GM19238 (cell line): ENCODE measurements around the gene CRY2.
"Not testable (repeated sequence)": the region's sequence is repeated elsewhere in the genome, so short reads cannot be mapped to it uniquely, and the experiment has no call there.

Source experiments
- DNase-seq: peaks from one replicate; pipeline ENCODE4 v3.0.0; 2011; ENCODE audit warnings: low spot score; ENCODE audit not compliant: insufficient read length

The CRY2 gene

DNA sequence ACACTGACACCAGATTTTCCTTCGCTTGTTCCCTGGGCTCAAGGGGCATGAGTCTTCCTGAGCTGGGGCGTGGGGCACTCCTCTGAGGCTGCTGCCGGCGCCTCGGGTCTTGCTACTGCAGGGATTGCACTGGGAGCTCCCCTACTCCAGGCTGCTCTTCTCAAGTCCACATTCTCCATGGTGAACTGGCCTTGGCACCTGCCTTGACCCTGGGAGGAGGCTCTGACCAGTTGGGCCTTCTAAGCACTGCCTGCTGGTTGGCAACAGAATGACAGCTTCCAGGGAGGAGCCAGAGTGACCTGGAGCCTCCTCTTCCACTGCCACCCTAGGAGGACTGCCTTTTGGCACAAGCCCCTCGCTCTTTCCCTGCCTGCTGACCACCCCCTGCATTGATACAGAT is 50.3 kb downstream of the CRY2 start:
- DNase-seq, result no peak

DNA sequence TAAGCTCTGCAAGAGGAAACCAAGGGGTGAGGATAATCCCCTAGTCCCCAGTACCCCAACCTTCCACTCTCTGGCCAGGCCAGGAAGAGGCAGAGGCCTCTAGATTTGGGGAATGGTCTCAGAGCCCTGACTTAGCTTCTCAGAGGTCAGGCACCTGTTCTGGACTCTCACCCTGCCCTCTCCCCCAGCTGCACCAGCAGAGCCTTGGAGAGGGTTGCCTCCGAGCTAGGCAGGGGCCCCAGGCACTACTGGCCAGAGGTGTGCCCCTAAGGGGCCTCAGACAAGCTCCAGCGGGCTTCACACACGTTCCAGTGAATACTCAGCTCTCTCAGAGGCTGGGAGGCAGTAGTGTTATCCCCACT is 51.8 kb downstream of the CRY2 start:
- no peak for DNase-seq

DNA sequence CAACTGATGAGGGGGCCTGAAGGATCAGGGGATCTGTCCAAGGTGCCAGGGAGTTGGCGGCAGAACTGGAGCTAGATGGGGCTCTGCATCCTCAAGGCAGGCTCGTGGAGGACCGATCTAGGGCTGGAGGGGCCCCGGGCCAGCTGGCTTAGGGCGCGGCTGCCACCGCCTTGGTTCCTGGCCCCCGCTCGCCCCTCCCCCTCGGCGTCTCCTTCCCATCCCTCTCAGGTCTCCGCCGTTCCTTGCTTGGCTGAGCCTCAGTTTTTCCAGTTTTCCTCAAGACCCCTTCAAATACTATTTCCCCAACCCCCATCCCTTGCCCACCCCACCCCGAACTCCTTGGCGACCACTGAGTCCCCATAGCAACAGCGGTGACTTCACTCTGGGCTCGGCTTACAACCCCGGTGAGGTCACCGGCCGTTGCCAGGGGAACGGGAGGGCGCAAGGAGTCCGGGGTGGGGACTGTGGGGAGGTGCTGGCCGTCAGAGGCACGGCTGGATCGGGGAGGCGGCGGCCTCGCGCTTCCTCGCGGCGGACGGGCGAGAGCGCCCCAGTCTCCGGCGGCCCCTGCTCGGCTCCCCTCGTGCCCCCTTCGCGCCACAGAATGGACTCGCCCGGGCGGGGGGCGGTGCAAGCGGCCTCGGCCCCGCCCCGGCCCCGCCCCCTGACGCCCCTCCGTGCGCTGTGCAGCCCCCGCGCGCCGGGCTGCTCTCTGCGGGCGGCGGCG is 52.3 kb downstream of the CRY2 start:
- peak; percentile 74 for DNase-seq

DNA sequence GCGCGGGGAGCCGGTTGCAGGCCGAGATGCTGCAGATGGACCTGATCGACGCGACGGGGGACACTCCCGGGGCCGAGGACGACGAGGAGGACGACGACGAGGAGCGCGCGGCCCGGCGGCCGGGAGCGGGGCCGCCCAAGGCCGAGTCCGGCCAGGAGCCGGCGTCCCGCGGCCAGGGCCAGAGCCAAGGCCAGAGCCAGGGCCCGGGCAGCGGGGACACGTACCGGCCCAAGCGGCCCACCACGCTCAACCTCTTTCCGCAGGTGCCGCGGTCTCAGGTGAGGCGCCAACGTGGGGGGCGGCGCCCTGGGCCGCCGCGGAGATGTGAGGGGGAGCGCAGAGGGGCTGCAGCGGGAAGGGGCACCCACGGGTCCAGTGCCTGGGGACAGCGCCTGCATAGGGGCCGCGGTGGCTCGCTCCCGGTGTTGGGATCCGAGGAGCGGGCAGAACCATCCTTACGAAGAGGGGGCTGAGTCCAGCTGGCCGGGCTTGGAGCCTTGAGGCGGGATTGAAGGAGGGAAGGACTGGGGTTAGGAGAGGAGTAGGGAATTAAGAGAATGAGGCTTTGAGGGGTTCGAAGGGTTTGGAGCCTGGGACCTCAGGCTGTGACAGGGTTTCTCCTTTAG is 53.0 kb downstream of the CRY2 start:
- not testable (repeated sequence) for DNase-seq

DNA sequence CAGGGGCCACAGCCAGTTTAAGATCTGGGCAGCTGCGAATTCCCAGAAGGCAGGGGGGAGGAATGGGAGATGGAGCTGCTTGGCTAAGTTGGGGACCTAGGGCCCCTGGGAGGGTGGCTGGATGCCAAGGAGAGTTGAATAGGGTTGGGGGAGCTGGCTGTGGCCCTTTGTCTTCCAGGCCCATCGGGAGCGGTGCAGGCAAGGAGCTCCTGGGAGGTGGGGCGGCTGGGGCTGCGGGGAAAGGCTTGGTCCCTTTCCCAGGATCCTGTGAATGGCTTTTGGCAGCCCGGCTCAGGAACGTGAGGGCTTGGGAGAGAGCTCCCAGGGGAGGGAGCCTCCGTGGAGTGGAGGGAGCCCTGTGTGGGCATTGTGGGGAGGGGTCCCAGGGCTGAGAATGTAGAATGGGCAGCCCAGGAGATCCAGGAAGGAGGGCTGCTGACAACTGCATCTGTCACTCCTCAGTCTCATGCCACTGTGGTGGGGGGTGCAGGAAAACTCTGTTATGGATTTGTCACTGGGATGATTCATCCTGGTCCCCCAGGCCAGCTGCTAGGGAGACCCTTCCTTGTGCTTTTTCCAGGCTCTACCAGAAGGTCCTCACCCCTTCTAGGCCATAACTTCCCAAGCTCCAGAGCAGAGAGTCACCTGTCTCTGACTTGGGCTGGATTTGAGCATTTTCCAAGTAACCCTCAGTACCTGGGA is 53.8 kb downstream of the CRY2 start:
- DNase-seq, result no peak

DNA sequence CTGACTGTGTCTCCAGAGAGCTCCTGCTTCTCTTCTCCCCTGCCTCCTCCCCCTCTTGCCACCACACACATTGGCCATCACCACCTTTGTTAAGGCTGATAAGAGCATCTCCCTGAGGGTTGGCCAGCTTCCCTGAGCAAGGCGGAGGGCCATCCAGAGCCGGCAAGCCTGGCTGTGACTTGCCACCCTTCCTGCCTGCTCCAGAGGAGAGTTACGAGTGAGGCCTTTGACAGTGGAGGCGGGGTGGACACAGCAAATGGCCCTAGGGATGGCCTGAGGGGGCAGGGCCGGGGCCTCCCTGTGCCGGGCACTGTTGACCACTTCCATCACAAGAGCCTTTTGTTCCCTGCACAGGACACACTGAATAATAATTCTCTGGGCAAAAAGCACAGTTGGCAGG is 54.4 kb downstream of the CRY2 start:
- no peak for DNase-seq

DNA sequence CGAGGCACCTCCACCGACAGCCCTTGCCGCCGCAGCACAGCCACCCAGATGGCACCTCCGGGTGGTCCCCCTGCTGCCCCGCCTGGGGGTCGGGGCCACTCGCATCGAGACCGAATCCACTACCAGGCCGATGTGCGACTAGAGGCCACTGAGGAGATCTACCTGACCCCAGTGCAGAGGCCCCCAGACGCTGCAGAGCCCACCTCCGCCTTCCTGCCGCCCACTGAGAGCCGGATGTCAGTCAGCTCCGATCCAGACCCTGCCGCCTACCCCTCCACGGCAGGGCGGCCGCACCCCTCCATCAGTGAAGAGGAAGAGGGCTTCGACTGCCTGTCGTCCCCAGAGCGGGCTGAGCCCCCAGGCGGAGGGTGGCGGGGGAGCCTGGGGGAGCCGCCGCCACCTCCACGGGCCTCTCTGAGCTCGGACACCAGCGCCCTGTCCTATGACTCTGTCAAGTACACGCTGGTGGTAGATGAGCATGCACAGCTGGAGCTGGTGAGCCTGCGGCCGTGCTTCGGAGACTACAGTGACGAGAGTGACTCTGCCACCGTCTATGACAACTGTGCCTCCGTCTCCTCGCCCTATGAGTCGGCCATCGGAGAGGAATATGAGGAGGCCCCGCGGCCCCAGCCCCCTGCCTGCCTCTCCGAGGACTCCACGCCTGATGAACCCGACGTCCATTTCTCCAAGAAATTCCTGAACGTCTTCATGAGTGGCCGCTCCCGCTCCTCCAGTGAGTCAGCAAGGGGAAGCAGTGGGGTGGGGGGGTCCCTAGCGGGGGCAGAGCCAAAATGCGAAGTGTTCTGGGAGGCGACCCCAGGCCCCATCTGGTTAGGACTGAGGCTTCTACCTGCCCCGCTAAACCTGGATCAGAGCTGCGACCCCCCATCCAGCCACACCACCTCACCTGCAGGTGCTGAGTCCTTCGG is 55.4 kb downstream of the CRY2 start:
- DNase-seq, result no peak

DNA sequence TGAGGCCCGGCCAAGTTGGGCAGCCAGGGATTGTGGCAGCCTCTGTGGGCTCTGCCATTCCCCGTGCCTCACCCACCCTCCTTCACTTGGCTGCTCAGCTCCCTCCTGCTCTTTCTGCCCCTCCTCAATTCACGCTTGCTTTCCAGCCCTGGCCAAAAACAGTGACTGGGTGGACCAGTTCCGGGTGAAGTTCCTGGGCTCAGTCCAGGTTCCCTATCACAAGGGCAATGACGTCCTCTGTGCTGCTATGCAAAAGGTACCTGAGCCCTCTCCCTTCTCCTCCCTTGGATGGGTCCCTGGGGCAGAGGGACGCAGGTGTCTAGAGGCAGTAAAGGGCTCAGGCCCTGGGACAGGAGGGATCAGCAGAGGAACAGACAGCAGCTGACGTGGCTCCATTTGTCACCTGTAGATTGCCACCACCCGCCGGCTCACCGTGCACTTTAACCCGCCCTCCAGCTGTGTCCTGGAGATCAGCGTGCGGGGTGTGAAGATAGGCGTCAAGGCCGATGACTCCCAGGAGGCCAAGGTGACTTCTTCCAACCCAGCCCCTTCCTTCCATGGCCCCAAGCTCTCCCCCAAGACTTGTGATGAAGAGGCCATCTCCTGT is 57.1 kb downstream of the CRY2 start:
- DNase-seq, result no peak

DNA sequence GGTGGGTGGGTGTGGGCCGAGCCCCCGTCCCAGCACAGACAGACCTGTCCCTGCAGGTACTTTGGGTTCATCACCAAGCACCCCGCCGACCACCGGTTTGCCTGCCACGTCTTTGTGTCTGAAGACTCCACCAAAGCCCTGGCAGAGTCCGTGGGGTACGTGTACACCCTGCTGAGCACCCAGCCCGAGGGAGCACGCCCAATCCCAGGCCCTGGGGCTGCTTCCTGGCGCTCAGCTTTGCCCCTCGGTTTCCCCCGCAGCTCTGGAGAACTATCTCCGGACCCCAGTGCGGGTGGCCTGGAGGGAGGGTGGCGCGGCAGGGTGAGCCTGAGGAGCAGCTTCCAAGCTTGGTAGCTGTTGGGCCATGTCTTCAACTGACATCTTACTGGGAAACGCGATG is 57.8 kb downstream of the CRY2 start:
- no peak for DNase-seq

DNA sequence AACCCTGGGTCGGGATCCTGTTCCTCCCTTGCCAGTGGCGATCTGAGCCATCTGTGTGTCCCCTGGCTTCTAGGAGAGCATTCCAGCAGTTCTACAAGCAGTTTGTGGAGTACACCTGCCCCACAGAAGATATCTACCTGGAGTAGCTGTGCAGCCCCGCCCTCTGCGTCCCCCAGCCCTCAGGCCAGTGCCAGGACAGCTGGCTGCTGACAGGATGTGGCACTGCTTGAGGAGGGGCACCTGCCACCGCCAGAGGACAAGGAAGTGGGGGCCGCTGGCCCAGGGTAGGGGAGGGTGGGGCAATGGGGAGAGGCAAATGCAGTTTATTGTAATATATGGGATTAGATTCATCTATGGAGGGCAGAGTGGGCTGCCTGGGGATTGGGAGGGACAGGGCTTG is 58.3 kb downstream of the CRY2 start:
- not testable (repeated sequence) for DNase-seq

DNA sequence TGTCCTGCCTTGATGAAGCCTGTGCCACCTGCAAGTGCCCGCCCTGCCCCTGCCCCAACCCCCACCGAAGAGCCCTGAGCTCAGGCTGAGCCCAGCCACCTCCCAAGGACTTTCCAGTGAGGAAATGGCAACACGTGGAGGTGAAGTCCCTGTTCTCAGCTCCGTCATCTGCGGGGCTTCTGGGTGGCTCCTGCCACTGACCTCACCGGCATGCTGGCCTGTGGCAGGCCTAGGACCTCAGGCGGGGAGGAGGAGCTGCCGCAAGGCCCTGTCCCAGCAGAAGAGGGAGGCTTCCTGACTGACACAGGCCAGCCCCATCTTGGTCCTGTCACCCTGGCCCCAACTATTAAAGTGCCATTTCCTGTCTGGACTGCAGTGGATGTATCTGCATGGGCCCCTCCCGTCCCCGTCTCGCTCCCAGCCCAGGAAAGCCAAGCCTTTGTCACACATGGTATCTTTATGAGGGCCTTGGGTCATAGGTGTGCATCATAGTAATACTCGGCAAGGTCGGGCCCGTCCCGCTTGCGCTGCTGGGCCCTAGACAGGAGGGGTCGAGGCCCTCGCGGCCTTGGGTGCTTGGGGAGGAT is 58.9 kb downstream of the CRY2 start:
- no peak for DNase-seq

DNA sequence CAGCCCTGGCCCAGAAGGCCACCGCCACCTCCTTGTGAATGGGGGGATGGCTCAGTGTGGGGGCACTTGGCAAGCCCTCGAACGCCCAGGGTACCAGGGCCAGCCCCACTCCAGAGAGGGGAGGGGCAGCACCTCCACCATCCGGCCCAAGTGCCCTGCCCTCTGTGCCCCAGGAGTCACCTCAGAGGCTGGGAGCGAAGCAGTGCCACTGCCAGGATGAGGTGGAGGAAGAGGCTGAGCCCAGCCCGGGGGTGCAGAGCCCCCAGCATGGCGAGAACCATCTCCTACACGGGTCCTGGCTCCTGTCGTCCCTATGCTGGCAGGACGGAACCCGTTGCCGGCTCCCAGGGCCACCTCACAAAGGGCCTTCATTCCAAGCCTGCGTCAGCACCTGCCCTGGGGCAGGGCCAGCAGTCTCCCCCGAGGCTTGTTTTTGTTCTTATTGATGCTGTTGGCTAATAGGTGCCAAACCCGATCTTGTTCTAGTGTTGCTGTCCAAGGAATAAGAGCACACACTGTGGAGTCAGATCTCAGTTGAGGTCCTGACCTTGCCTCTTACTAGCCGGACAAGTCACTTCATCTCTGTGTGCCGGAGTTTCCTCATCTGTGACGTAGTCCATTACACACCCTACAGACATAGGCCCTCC is 59.8 kb downstream of the CRY2 start, which contains the start of gene FREY1:
FREY1 (minus strand) TSS at position 307 of the 647 bp plus-strand sequence; CDS start at position 281, 26 bp downstream.
- DNase-seq, result no peak

DNA sequence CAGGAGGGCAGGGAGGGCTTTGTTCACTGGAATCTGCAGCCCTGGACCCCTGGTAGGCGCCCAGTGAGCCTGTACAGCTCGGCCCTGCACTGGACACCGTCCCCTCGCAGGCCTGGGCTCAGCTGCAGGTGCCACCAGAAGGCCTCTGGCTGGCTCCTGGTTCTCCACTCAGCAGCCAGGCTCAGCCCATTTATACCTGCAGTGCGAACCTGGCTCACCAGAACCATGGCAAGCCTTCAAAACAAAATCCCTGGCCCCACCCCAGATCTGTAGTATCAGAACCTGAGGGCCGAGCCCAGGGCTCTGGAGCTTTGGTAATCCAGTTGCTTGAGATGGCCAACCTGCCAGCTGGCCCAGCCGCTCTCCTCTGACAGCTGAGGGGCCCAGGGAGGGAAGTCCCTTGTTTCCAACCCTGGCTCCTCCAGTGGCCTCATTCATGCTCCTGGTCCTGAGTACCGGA is 60.7 kb downstream of the CRY2 start:
- DNase-seq, result no peak

DNA sequence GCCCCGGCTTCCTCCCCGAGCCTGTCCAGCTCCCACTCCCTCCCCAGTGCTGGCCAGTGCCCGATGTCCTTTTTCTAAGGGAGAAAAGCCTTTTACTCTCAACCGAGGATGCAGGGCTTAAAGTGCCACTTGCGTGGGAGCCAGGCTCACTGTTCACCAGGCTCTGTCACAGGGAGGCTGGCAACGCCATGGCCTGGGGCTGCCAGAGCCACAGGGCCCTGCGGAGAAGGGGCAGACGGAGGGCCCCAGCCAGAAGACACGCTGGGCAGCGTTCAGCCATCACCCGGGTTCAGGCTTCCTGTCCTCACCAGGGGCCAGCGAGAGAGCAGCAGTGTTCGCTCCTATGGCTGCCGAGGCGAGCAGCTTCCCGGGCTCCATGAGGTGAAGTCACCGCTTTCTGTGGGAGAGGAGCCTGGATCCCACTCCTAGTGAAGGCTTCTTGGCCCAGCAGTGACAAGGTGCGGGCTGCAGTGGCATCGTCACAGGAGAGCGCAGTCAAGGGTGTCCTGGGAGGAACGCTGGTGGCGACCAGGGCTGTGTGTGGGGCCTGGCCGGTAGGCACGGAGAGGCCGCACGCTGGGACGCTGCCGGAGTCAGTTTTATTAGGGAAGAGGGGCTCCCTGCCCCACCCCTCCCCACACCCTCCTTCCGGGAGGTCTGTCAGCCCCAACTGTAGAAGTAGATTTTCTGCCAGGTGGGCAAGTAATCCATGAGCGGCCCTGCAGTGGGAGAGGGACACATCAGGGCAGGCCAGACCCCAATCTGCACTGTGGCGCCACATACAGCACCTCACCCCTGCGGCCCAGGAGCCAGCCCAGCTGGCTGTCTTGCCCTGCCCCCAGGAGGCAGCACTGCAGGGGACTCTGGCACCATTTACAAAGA is 62.6 kb downstream of the CRY2 start:
- no peak for DNase-seq

DNA sequence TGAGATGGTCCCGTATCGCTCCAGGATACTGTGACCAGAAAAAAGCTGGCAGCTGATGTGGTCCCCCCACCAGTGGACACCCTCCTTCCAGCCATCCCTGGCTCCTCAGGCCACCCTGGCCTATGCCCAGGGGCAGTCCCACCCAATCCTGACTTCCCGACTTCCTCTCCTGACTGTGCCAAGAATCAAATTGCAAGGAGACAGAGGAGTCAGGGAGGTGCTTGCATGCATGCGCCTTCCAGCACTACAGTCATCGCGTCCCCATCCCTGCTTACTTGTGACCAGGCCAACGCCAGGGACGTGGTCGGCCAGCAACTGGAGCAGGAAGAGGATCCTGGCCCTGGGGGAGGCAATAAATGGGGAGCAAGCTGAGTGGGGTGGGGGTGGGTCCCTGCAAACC is 63.3 kb downstream of the CRY2 start:
- DNase-seq, result no peak

DNA sequence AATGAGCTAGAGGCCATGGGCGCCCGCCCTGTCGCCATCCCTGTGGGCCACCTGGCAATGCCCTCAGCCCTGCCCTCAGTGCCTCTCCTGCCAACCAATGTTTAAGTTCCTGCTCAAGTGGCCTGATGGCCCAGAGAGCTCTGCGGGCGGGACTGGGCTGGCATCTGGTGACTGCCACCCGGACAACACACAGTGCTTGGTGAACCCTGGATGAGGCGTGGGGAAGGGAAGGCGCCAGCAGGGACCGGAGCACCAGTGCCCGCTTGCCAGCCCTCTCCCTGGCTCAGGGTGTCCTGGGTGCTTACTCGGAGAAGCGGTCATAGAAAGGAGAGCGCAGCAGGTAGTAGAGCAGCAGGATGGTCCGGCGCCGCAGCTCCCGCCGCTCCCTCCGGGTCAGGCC is 66.2 kb downstream of the CRY2 start:
- DNase-seq, result no peak

DNA sequence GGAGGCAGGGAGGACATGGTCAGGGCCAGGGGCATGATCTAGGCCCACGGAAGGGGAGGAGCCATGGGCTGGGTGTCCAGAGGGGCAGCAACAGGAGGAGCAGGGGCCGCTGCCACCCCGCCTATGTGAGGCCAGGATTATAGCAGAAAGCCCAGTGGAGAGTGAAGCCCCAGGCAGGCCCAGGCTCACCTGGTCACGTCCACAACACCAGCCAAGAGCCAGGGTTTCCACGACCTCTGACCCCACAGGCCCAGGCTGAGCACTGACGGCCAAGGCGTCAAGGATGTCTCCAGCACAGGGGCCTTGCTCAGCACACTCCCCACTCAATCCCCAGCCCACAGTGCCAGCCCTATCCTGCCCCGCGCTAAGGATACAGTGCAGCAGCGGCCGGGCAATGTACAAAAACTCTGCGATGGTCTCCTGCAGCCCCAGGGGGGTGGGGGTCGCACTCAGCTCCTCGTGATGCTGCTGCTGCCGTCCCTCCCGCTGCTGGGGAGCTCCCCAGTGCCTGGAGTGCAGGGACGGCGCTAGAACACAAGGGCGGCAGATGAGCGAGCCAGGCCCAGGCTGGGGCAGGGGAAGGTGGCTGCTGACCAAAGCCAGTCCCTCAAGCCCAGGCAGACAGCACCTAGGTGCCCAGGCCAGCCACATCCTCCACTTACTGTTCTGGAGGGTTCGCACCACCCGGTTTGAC is 66.8 kb downstream of the CRY2 start:
- no peak for DNase-seq

DNA sequence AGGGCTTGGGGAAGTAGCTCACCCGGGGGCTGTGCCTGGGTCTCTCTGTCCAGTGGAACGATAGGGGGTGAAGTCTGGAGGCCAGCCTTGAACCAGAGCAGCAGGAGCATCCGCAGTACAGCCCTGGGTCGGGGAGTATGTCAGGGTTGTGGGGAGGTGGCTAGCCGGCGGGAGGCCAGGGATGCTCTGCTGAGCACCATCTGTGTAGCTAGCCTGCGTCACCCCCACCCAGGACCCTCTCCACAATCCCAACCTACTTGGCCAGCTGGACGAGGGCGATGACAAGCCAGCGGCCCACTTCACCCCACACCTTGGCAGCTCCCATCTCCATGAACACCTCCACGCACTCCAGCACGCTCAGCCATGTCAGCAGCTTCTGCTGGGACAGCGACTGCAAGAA is 68.2 kb downstream of the CRY2 start:
- DNase-seq, result no peak

DNA sequence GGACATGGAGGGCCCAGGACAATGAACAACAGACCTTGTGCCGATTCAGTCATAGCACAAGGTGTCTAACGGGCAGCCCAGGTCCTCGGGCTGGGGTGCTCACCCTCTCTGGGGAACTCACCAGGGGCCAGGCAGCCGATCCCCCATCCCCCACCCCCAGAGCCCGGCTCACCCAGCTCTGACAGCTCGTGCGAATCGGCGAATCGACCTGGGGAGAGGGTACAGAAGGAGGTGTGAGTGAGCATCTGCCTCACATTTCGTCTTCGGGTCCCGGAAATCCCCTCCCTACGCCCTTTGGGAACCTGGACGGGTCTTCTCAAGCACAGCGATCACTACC is 70.0 kb downstream of the CRY2 start:
- no peak for DNase-seq
